Muscle of leg (tissue), 11 donors: ENCODE measurements around the gene DLK1. TPM values are rescaled to one million over a fixed set of nuclear protein-coding genes. Genes with fewer than 3 reads are reported as not detected.

Experiments used
- DNase-seq: peaks from one replicate; pipeline ENCODE4 v3.0.0; 2013
- H3K27ac ChIP-seq: one replicate; pipeline ENCODE4 v1.5.1; 2013; ENCODE audit warnings: mild to moderate bottlenecking, low read length, control low read depth
- H3K27me3 ChIP-seq: one replicate; pipeline ENCODE4 v1.6.1; 2013; ENCODE audit warnings: low read length; ENCODE audit not compliant: control insufficient read depth, insufficient read depth
- H3K36me3 ChIP-seq: one replicate; pipeline ENCODE4 v1.6.1; 2013; ENCODE audit warnings: low read length; ENCODE audit not compliant: control insufficient read depth, insufficient read depth
- H3K4me1 ChIP-seq: one replicate; pipeline ENCODE4 v1.6.1; 2013; ENCODE audit warnings: low read length; ENCODE audit not compliant: control insufficient read depth, insufficient read depth
- H3K4me3 ChIP-seq: one replicate; pipeline ENCODE4 v1.5.1; 2013; ENCODE audit warnings: low read length, control low read depth
- H3K9me3 ChIP-seq: replicated peaks from 2 replicates; pipeline ENCODE4 v1.6.1; 2013; ENCODE audit warnings: low read depth, low read length; ENCODE audit not compliant: control insufficient read depth
- WGBS: methylation state at CpG from one replicate; pipeline ENCODE4 v1.1.5; 2013; ENCODE audit warnings: missing lambda C conversion rate; ENCODE audit not compliant: insufficient coverage; 5-methylcytosine and 5-hydroxymethylcytosine counted together
- polyA plus RNA-seq, 8 donors: library from polyadenylated mRNA; unstranded; fragments of 120-200 nt; gene quantifications; one replicate each; pipeline versions ENCODE4 v1.2.1 to v1.2.3, GENCODE V29; 2013; ENCODE audit warnings: inconsistent platforms in 1 of 8, low replicate concordance in 1 of 8; ENCODE audit not compliant: insufficient read length in 8 of 8, insufficient read depth in 1 of 8
- total RNA-seq: library from RNA; stranded (reverse); fragments of 120-200 nt; gene quantifications from one replicate; pipeline ENCODE4 v1.2.4, GENCODE V29; 2013

The DLK1 gene
- total and polyA plus RNA-seq, 9 donors, result 377 to 2,540 (median 2,140) TPM

GRCh38 chr14:100731011-100731670 is 4.4 kb downstream of the DLK1 start:
- Histone ChIP-seq H3K4me3 (no peak overlapping the region), H3K27ac (peak overlapping the region; percentile 66), H3K27me3 (peaks cover 42% of the 10 kb centered on the region), H3K4me1 (peaks cover 45% of the 10 kb centered on the region), H3K36me3 (peaks cover 71% of the 10 kb centered on the region), H3K9me3 (no peaks in the 10 kb centered on the region)
- peak; percentile 20 for DNase-seq
- WGBS, result 78% methylated on average over 4 of the region's 7 CpGs

GRCh38 chr14:100731846-100732765 is 5.4 kb downstream of the DLK1 start:
- Histone ChIP-seq H3K4me1 (peaks cover 41% of the 10 kb centered on the region), H3K36me3 (peaks cover 71% of the 10 kb centered on the region), H3K27ac (peak overlapping the region; percentile 66), H3K27me3 (peaks cover 37% of the 10 kb centered on the region), H3K9me3 (no peaks in the 10 kb centered on the region), H3K4me3 (no peak overlapping the region)
- WGBS, result 73% methylated on average over 28 of the region's 34 CpGs
- DNase-seq, result no peak

- peaks cover 46% of the 10 kb centered on the region for H3K4me1 ChIP-seq
- no peaks in the 10 kb centered on the region for H3K9me3 ChIP-seq
- H3K27me3 ChIP-seq, result peaks cover 31% of the 10 kb centered on the region
- peak overlapping the region; percentile 66 for H3K27ac ChIP-seq
- H3K36me3 ChIP-seq, result peaks cover 71% of the 10 kb centered on the region
- WGBS, result 38% methylated on average over 3 of the region's 7 CpGs
- H3K4me3 ChIP-seq, result no peak overlapping the region
- DNase-seq, result no peak
Observed at GRCh38 chr14:100732766-100733100, 6.0 kb downstream of the DLK1 start.

DNA sequence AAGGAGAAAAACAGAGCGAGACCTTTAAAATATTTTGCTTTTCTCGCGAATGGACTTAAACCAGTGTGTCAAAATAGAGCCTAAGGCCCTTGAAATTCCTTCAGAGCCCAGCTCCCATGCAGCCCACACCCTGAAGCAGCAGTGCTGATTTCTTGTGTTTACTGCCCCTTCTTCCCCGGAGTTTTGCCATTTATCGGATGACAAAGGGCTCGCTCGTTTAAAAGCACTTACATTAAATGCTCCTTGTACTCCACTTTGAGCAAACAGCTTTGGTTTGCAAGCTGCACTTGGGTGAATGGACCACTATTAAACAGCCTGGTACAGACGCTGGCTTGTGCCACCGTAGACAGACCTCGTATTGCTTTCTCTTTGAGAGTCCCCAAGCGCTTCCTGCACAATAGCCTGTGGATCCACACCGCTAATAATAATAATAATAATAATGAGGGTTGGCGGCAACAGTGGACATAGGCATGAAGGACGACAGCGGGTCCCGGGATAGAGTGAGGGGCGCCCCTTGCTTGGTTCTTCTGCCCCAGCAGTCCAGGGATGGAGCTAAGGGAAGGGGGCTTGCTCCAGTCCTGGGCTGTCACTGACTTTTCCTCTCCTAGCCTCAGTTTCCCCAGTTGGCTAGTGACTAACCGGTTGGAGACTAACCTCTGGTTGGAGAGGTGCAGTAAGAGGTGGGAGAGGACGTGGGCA is 6.6 kb downstream of the DLK1 start:
- WGBS, result 69% methylated on average over 7 of the region's 19 CpGs
- no peak overlapping the region for H3K27ac ChIP-seq
- H3K9me3 ChIP-seq, result no peaks in the 10 kb centered on the region
- no peak overlapping the region for H3K4me3 ChIP-seq
- peaks cover 51% of the 10 kb centered on the region for H3K4me1 ChIP-seq
- H3K27me3 ChIP-seq, result peaks cover 25% of the 10 kb centered on the region
- DNase-seq, result no peak
- H3K36me3 ChIP-seq, result peaks cover 66% of the 10 kb centered on the region

DNA sequence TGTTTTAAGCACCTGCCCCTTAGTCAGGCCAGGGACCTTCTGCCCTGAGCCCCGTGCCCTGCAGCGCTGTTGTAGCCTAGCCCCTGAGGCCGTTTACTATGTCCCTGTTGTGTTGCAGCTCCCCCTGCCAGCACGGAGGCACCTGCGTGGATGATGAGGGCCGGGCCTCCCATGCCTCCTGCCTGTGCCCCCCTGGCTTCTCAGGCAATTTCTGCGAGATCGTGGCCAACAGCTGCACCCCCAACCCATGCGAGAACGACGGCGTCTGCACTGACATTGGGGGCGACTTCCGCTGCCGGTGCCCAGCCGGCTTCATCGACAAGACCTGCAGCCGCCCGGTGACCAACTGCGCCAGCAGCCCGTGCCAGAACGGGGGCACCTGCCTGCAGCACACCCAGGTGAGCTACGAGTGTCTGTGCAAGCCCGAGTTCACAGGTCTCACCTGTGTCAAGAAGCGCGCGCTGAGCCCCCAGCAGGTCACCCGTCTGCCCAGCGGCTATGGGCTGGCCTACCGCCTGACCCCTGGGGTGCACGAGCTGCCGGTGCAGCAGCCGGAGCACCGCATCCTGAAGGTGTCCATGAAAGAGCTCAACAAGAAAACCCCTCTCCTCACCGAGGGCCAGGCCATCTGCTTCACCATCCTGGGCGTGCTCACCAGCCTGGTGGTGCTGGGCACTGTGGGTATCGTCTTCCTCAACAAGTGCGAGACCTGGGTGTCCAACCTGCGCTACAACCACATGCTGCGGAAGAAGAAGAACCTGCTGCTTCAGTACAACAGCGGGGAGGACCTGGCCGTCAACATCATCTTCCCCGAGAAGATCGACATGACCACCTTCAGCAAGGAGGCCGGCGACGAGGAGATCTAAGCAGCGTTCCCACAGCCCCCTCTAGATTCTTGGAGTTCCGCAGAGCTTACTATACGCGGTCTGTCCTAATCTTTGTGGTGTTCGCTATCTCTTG is 7.6 kb downstream of the DLK1 start:
- peaks cover 51% of the 10 kb centered on the region for H3K4me1 ChIP-seq
- no peak overlapping the region for H3K4me3 ChIP-seq
- peaks cover 58% of the 10 kb centered on the region for H3K36me3 ChIP-seq
- DNase-seq, result no peak
- no peaks in the 10 kb centered on the region for H3K9me3 ChIP-seq
- WGBS, result 89% methylated on average over 49 of the region's 52 CpGs
- peaks cover 16% of the 10 kb centered on the region for H3K27me3 ChIP-seq
- H3K27ac ChIP-seq, result peak overlapping the region; percentile 29

DNA sequence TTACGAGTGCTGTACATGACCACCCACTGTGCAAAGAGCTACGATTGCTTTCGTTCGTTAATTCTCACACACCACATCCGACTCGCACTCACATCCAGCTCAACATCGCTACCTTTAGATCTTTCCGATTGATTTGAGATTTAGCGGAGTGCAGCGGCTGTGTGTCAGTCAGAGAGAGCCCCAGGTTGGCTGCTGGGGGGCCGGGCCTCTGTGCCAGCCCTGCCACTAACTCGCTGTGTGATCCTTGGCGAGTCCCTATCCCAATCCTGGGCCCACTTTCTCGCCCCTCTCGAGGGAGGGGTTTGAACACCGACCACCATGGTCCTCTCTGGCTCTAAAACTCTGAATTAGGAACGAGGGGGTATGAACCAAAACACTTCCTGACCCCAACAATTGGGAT is 8.6 kb downstream of the DLK1 start:
- Histone ChIP-seq H3K27me3 (peaks cover 7% of the 10 kb centered on the region), H3K36me3 (peaks cover 49% of the 10 kb centered on the region), H3K9me3 (no peaks in the 10 kb centered on the region), H3K4me3 (no peak overlapping the region), H3K4me1 (peaks cover 44% of the 10 kb centered on the region), H3K27ac (no peak overlapping the region)
- 89% methylated on average over 13 of the region's 17 CpGs for WGBS
- DNase-seq, result no peak

GRCh38 chr14:100736269-100737180 is 9.8 kb downstream of the DLK1 start:
- peak; percentile 67 for DNase-seq
- H3K36me3 ChIP-seq, result peaks cover 38% of the 10 kb centered on the region
- WGBS, result 39% methylated on average over 21 of the region's 22 CpGs
- no peak overlapping the region for H3K27ac ChIP-seq
- no peaks in the 10 kb centered on the region for H3K9me3 ChIP-seq
- H3K27me3 ChIP-seq, result peaks cover 2% of the 10 kb centered on the region
- H3K4me3 ChIP-seq, result no peak overlapping the region
- H3K4me1 ChIP-seq, result peaks cover 40% of the 10 kb centered on the region

GRCh38 chr14:100737526-100737925 is 10.8 kb downstream of the DLK1 start:
- H3K36me3 ChIP-seq, result peaks cover 28% of the 10 kb centered on the region
- H3K9me3 ChIP-seq, result no peaks in the 10 kb centered on the region
- 89% methylated on average over 7 of the region's 17 CpGs for WGBS
- H3K4me3 ChIP-seq, result no peak overlapping the region
- peak; percentile 41 for DNase-seq
- peaks cover 2% of the 10 kb centered on the region for H3K27me3 ChIP-seq
- H3K4me1 ChIP-seq, result peaks cover 30% of the 10 kb centered on the region
- H3K27ac ChIP-seq, result peak overlapping the region; percentile 57

DNA sequence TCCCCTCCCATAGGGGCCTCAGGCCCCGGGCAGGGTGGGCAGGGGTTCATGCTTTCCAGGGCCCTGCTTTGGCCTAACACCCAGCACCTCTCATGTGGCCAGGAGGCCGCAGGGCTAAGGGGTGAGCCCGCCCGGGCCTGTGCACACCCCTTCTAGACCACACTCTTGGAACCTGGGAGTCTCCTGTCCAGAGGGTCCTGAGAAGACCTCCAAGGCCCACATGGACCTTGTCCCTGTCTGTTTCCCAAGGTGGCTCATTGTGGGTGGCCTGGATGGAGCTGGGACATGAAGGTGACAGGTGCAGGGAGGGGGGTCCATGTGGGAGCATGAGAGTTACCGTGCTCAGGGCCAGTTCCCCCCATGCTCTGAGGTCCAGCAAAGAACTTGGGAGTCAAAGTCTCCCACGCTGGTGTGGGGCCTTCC is 11.6 kb downstream of the DLK1 start:
- WGBS, result 66% methylated on average over 2 of the region's 6 CpGs
- DNase-seq, result no peak
- no peaks in the 10 kb centered on the region for H3K9me3 ChIP-seq
- peaks cover 2% of the 10 kb centered on the region for H3K27me3 ChIP-seq
- peaks cover 30% of the 10 kb centered on the region for H3K4me1 ChIP-seq
- H3K27ac ChIP-seq, result peak overlapping the region; percentile 57
- no peak overlapping the region for H3K4me3 ChIP-seq
- H3K36me3 ChIP-seq, result peaks cover 21% of the 10 kb centered on the region
